NCI-H1694 treated with DMSO at 0.1 percent for 48 hours (cell line): Measurements from ENCODE around the gene FAM53C.
"Not testable (repeated sequence)": the region's sequence is repeated elsewhere in the genome, so short reads cannot be mapped to it uniquely, and the experiment has no call there.

Experiments used
- DNase-seq: peaks from one replicate; lab custom pipeline; 2025; lab: John Stamatoyannopoulos, UW

The FAM53C gene

GRCh38 chr5:138337685-138338410 lies at the start of gene FAM53C:
FAM53C (plus strand) TSS chr5:138338266; CDS start chr5:138341336, 3,070 bp downstream.
- peak; percentile 84 for DNase-seq

- no peak for DNase-seq
These were observed 48.8 kb upstream of the FAM53C start for GRCh38 chr5:138289296-138289695.

- no peak for DNase-seq
These were observed 34.7 kb upstream of the FAM53C start for GRCh38 chr5:138303372-138303771.

- peak; percentile 62 for DNase-seq
These were observed 32.3 kb upstream of the FAM53C start for GRCh38 chr5:138305797-138306196.

- no peak for DNase-seq
These were observed 22.3 kb upstream of the FAM53C start for GRCh38 chr5:138315751-138316278.

GRCh38 chr5:138316355-138316754 lies 21.7 kb upstream of the FAM53C start:
- no peak for DNase-seq

GRCh38 chr5:138318211-138318610 lies 19.9 kb upstream of the FAM53C start:
- DNase-seq = not testable (repeated sequence)

GRCh38 chr5:138330813-138331448 lies 7.1 kb upstream of the FAM53C start:
- no peak for DNase-seq

GRCh38 chr5:138331449-138332368 lies 6.4 kb upstream of the FAM53C start, which contains the start of gene CDC25C:
CDC25C (minus strand) TSS chr5:138331804; CDS start chr5:138331180, 624 bp downstream.
- DNase-seq = peak; percentile 96

- DNase-seq = no peak
These were observed 3.1 kb upstream of the FAM53C start for GRCh38 chr5:138334867-138335447.

GRCh38 chr5:138336952-138337684 lies 948 bp upstream of the FAM53C start:
- no peak for DNase-seq

GRCh38 chr5:138338411-138339090 lies 485 bp downstream of the FAM53C start:
- no peak for DNase-seq

- no peak for DNase-seq
These were observed 1.0 kb downstream of the FAM53C start for GRCh38 chr5:138339091-138339456.

GRCh38 chr5:138339464-138339863 lies 1.4 kb downstream of the FAM53C start:
- DNase-seq = no peak

- no peak for DNase-seq
These were observed 1.9 kb downstream of the FAM53C start for GRCh38 chr5:138340008-138340407.

GRCh38 chr5:138344887-138345622 lies 7.0 kb downstream of the FAM53C start:
- DNase-seq = no peak

GRCh38 chr5:138346889-138347288 lies 8.8 kb downstream of the FAM53C start:
- DNase-seq = no peak

GRCh38 chr5:138349852-138350562 lies 11.9 kb downstream of the FAM53C start:
- no peak for DNase-seq

GRCh38 chr5:138350563-138350890 lies 12.5 kb downstream of the FAM53C start:
- no peak for DNase-seq
